ENCODE results near the gene PTPRG.

PTPRG gene

DNA sequence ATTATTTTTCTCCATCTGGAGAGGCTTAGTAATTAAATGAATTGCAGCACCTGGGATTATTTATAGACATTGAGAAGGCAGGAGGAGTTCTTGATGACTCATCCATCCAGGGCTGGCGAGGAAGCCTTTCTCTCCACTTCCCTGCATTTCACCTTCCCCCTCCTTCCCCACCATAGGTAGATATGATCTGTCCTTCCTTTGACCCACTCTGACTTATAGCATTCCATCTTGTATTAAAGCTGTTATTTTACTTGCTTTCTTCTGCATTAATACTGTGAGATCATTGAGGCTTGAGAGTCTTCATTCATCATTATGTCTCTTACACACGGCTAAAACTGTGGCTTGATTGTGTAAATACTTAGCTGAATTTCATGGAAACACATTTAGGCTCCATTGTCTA, 523.2 kb downstream of the PTPRG start:
- in situ Hi-C loops (cut with MboI; ENCODE audit: low sequenced_read_pairs), result no loop called here

DNA sequence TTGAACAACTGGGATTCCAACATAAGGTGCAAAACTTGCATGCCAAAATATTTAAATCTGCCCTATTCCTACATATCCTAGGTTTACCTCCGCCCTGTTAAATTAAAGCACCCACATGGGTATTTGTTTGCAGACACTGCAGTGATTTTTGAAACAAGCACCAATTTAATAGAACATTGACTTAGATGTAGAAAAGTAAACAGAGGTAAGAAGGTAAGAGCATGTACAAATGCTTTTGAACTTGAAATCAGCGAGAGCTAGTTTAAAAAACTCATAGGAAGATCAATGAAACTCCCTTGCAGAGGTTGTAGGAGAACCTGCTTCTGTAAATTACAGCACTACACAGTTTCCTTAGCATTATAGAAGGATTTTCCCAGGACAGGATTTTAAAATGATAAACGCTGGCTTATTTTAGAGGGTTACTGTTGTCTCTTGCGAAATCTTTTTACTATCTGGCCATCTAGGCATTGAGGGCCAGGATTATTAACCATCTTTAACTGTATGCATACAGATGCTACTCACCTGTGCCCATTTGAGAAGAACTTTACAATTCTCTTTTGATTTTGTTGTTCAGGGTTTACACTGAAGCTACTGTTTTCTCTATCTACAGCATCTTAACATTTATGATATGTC, 527.2 kb downstream of the PTPRG start:
- in situ Hi-C loops (cut with MboI; ENCODE audit: low sequenced_read_pairs), result no loop called here

DNA sequence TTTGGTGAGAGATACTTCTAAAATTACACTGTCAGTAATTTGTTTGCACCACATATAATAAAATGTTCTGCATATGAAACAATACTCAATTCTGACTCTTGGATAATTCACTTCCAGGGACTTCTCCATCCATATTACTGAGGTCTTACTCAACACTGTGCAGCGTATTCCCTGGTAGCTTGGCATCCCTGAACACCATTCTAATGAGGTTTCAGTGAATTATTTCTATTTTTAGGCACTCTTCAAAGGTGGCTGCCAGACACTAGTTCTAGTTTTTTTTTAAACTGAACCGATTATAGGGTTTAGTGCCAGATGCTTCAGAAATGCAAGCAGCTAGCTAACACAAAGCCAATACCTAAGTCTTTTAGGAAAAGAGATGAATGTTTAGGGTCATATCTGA, 528.7 kb downstream of the PTPRG start:
- in situ Hi-C loops (cut with MboI; ENCODE audit: low sequenced_read_pairs), result no loop called here

DNA sequence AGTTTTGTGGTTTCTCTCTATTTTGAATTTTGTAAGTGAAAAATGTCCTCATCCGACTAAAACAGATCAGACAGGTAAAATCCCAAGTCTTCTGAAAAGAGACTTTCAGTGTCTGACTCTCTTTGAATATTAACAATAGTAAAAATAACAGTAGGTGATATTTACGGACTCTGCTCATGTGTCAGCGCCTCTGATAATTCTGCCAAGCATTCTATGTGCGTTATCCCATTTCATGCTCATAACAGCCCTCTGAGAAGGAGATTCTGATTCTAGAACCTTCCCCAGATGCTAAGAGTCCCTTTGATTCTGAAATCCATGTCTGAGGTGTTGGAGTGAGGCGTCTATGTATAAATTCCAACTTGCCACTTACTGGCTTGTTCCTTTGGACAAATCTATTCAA, 529.1 kb downstream of the PTPRG start:
- in situ Hi-C loops (cut with MboI; ENCODE audit: low sequenced_read_pairs), result no loop called here

DNA sequence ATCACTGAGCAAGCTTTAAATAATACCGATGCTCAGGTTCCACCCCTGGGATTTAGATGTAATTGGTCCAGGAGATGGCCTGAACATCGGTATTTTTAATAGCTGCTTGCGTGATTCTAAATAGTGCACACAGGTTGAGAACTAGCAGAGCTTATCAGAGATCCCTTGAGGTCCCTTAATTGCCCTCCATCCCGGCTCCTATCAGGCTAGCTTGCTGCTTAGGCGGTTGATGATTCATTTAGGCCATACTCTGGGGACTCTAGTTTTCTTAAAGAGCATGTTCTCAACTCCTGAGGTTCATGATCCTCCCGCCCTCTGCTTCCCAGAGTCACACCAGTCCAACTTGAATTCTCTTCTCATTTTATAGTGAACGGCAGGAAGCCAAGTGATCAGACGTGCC, 531.7 kb downstream of the PTPRG start:
- in situ Hi-C loops (cut with MboI; ENCODE audit: low sequenced_read_pairs), result no loop called here

DNA sequence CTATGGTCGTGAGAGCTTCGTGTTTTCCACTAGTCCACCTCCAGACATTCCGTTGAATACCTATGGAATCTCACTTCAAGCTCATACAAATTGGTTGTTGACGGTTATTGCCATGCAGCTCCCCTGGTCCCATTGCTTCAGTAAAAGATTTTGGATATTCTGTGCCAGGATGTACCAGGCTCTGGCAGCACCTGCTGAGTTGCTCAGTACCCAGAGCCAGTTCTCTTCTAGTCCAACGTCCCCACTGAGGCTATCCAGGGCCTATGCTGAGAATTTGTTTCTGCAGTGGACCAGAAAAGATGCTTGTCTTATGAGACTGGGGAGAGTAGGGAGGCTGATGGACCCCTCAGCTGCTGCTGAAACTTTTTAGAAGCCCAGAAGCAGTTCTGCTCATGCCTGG, 533.1 kb downstream of the PTPRG start:
- in situ Hi-C loops (cut with MboI; ENCODE audit: low sequenced_read_pairs), result no loop called here

DNA sequence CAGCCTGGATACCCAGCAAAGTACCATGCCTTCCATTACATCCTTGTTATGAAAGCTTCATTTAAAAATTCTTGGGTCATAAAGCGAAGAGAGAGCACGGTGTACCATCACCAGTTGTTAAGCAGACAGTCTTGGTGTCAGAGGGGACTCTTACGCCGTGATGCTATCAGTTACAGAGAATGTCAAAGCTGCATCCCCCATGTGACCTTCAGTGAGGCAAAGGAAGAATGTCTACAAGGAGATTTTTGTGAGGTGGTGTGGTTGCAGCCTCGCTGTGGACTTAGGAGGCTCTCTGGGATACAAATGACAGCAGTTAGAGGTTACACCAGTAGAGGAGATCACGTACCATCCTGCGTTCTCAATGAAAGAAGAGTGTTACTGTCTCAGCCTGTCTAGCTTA, 533.7 kb downstream of the PTPRG start:
- in situ Hi-C loops (cut with MboI; ENCODE audit: low sequenced_read_pairs), result no loop called here

DNA sequence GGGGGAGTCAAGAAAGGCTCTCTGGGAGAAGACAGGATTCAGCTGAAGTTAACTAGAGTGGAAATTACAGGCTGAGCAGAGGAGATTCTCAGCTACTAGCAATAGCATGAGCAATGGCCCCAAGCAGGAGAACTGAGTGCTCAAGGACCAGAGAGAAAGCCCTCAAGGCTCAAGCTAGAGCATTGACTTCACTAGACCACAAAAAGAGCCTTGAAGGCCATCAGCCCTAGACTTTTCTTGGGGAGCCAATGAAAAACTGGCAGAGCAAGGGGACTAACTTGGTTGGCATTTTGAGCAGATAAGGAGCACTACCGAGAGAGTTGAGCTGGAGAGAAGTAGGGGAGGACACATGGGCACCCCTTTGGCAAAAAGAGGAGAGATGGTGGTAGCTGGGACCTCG, 534.4 kb downstream of the PTPRG start:
- in situ Hi-C loops (cut with MboI; ENCODE audit: low sequenced_read_pairs), result no loop called here

DNA sequence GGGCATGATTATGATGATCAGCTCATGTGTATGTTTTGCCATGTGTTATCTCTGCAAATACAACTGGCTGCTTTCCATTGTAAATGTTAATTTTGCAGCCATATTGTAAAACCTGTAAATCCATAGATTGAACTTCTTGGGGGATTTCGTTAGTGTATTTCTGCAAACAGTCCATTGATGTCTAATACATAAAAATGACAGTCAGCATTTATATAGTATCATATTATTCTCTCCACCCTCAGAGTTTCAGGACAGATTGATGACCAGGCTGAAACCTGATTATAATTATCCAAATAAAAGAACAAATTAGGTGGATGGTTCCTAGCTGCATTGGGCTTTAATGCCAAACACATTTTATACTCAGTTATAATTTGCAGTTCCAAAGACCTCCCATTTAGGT, 535.1 kb downstream of the PTPRG start:
- in situ Hi-C loops (cut with MboI; ENCODE audit: low sequenced_read_pairs), result no loop called here

DNA sequence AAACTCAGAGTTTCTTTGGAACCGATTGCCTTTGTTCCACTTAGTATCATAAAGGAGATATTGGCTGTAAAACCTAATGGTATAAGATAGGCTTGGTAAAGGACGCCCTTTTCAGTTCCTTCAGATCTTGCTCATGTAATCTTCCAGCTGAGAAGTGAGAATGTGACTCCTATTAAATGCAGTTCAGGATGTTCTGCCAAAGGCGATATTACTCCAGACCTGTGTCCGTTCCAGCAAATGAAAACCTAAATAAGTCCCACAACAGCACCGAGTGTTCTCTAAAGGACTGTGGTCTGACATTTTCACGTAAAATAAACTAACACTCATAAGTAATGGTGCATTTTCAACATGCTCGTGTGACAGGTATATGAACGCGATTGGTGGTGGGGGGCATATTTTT, 535.8 kb downstream of the PTPRG start:
- in situ Hi-C loops (cut with MboI; ENCODE audit: low sequenced_read_pairs), result no loop called here

DNA sequence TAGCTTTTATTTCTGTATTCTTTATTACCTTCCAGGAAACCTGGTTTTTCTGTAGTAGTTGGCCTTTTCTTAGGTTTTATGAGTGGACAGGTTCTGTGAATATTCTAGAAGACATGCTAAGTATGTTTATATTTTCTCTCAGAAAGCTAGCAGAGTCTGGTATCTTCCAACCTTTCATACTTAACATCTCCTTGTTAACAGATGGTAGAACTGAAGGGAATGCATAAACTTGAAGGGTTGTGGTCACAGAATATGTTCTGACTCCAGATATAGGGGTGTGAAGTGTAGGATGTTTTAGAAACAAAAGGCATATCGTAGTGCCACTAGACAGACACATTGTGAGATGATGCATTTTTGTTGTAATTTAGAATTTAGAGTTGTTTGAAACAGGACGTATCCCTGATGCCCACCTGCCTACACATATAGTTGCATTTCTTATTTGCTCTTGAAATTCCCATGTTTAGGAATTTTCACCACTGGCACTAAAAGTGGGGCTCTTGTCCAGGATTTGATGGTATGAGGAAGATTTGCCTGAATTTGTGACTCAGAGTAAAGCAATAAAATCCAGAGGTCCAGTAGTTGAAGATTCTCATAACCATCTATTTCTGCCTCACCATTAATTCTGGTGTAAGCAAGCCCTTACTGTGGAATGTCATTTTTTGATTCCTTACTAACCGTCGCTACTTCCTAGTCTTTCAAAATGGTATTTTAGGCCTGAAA, 537.4 kb downstream of the PTPRG start:
- in situ Hi-C loops (cut with MboI; ENCODE audit: low sequenced_read_pairs), result no loop called here

DNA sequence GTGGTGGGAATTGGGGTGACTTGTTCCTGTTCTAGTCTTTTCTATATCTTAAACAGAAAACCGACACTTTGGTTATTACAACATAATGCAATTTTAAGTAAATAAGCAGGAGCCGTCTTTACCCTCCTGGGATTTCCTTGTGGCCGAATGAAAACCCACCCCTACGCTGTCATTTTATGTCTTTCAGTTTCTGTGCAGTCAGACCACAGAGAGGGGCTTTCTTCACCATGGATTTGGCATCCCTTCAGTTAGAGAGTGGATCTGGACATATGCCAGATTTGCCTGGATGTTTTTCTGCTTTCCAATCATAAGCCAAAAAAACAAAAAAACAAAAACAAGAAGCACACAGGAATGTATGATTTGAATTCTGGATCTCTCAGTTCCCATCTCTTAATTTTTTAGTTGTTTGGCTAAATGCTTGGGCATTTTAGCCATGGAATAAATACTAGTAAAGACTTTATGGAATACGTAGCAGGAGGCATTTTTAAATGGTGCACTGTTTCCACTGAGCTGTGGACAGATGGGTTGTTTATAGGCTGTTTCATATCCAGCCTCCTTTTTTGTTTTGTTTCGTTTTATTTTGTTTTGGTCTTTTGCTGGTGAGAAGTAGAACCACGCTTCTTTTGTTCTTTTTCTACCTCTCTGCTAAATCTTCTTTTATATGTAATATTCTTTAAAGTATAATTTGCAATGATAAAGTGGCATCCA, 539.1 kb downstream of the PTPRG start:
- in situ Hi-C loops (cut with MboI; ENCODE audit: low sequenced_read_pairs), result no loop called here

DNA sequence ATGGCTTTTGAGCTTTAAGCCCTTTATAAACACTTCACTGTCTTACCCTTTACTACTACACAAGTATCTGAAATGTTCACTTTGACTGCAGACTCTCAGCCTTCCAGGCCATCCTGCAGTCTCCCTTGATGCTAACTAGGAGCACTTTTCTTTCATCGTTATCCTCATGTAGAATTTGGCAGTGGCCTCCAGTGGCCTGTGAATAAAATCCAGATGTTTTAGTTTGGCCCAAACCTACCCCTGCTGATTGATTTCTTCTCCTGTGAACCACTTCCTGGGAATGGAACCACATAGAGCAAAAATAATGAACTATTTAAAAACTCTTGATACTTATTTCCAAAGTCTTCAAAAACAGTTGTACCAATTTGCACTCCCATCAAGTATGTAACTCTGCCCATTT, 540.1 kb downstream of the PTPRG start:
- in situ Hi-C loops (cut with MboI; ENCODE audit: low sequenced_read_pairs), result no loop called here

DNA sequence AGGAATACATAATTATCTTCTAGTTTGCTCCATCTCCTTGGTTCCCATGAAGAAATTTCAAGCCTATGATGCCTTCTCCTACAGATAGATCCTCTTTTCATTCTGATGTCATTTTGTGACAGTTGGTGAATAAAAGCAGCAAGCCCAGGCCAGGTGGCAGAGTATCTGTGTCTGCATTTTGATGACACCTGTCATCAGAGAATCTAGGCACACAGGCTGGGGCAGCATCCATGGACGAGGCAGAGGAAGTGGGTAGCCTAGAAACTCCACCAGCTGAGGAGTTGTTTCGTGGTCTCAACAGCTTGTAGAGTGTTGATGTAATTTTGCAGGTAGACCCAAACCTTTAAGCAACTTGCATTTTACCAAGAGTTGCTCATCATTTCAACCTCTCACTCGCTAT, 542.2 kb downstream of the PTPRG start:
- in situ Hi-C loops (cut with MboI; ENCODE audit: low sequenced_read_pairs), result no loop called here

DNA sequence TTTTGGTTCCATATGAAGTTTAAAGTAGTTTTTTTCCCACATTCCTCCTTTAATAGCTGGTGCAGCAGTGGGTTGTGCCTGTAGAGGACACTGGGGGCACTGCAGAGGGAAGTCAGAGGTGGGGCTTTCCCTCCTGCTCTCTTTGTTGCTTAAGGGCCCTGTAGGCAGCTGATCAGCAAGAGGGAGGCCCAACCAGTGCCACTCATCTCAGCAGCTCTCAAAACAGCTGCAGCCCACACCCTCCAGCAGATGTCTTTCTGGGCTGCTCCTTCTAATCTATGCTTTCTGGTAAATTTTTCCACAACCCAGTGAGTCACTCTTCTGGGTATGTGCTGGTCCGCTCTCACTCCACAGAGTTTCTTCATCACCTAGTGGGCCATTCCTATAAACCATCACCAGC, 548.2 kb downstream of the PTPRG start:
- in situ Hi-C loops (cut with MboI; ENCODE audit: low sequenced_read_pairs), result no loop called here

DNA sequence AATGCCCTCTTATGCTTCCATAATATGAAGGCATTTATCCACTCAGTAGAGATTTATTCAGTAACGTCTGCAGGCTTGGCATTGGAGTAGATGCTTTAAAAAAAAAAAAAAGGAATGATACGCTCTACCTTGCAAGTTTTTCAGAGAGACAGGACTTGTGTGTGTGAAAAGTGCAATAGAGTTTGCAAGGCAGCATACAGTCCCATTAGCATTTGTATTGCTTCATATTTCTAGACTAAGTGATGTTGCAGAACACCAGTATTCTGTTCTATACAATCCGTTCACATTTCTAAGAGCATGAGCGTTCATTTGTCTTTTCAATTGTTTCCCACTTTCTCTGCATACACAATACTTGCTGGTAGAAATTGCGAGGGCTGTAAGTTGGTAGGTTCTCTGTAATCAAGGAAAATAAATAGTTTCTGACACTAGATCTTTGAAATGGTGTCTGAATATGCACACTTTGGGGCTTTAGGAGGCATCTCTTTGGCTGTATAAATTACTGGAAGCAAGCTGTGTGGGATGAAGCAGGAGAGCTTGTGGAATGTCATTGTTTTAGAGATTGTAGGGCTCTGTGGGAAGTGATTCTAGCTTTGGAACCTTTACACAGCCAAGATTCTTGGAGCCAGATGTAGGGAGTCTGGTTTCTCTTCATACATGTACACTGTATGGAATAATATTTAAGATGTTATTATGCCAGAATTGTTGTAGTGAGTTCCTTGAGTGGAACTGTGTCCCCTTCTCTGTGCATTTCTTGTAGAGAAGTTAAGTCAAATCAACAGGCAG, 549.3 kb downstream of the PTPRG start:
- in situ Hi-C loops (cut with MboI; ENCODE audit: low sequenced_read_pairs), result no loop called here

DNA sequence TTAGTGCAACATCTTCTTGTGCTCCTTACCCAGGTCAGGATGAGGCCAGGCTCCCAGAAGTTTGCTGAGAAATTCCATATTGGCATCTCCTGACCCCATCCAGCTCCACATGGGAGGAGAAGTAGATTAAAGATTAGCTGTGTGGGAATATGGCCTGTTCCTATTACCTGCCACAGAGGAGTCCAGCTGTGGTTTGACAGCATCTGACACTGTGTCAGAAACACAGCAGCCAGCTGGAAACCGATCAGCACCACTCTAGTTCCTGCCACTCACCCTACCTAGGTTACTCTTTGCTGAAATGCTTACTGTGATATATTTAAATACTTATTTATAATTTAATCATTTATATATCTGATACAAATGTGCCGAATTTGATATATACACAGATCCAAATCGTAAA, 551.7 kb downstream of the PTPRG start:
- in situ Hi-C loops (cut with MboI; ENCODE audit: low sequenced_read_pairs), result no loop called here

DNA sequence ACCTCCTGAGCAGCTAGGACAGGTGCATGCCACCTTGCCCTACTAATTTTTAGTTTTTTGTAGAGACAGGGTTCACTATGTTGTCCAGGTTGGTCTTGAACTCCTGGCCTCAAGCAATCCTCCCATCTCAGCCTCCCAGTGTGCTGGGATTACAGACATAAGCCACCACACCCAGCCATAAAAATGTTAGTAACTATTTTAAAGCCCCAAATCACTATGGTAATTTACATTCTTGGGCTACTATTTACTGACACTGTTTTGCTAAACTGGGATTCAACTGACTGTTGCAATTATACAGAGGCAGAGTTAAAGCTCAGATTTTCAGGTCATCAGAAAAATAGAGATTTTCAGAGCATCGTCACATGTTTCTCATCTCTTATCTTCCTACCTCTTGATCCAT, 553.4 kb downstream of the PTPRG start:
- in situ Hi-C loops (cut with MboI; ENCODE audit: low sequenced_read_pairs), result no loop called here

DNA sequence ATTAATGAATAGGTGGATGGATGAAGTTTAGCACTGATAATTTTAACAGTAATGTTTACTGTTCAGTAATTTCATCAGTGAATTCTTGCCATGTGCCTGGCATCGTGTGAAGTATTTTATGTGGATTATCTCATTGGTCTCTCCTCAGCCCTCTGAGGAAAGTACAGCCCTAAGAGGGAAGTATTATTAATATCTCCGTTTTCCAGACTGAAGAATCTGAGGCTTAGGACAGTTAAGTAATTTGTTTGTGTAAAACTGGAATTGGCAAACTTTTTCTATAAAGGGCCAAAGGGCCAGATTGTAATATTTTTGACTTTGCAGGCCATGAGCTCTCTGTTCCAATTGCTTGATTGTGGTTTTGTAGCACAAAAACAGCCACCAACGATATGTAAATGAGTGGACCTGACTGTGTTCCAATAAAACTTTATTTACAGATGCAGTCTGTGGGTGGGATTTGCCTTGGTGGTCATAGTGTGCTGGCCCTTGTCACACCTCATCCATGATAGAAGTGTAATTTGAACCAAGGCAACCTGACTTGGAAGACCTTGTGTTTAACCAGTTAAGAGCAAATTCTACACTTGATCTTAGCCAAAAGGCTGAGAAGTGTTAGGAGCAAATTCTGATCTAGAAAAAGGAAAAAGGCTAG, 556.7 kb downstream of the PTPRG start:
- in situ Hi-C loops (cut with MboI; ENCODE audit: low sequenced_read_pairs), result no loop called here

DNA sequence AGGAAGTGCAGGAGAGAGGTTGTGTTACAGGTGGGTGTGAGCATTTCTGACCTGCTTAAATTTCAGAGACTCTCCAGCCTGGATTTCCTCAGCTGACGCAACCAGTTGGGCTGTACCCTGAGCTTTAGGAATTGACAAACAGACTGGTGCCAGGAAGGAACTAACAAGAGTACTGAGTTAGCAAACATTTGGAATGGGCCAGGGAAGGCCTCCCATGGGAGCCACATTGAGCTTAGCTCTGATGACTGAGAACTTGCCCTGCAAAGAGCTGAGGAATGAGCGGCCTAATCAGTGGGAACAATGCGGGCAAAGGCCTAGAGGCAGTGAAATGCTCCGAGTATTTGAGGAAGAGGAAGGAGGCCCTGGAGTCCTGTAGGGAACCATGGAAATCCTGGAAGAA, 557.8 kb downstream of the PTPRG start:
- in situ Hi-C loops (cut with MboI; ENCODE audit: low sequenced_read_pairs), result no loop called here

DNA sequence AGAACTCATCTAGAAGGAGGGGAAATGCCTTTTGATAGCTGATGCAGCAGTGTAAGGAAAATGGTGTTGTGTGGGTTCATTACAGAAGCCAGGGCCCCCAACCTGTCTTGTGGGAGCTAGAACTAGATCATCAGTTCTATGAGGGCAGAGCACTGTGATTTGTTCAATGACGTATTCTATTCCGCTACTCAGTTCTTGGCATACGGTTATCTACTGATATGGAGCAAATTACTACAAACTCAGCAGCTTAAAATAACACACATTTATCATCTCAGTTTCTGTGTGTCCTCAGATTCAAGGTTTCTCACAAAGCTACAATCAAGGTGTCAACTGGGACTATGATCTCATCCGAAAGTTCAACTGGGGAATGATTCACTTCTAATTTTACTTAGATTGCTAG, 561.4 kb downstream of the PTPRG start:
- in situ Hi-C loops (cut with MboI; ENCODE audit: low sequenced_read_pairs), result no loop called here

All from hTERT RPE-1 (cell line).